ENCODE measurements around the gene WFIKKN1. TPM values are rescaled to one million over a fixed set of nuclear protein-coding genes. Genes with fewer than 3 reads are reported as not detected.

WFIKKN1 gene
- total and polyA plus RNA-seq, 2 experiments from 2014 or later: 3.5 to 6.8 TPM

GRCh38 chr16:658679-659571, 28.1 kb downstream of the WFIKKN1 start:
- 0 out of 2 replicates have a peak, but pooled peaks cover under 1% of the 10 kb centered on the region for H3F3A ChIP-seq (replicated peaks; ENCODE audit: low read depth)

DNA sequence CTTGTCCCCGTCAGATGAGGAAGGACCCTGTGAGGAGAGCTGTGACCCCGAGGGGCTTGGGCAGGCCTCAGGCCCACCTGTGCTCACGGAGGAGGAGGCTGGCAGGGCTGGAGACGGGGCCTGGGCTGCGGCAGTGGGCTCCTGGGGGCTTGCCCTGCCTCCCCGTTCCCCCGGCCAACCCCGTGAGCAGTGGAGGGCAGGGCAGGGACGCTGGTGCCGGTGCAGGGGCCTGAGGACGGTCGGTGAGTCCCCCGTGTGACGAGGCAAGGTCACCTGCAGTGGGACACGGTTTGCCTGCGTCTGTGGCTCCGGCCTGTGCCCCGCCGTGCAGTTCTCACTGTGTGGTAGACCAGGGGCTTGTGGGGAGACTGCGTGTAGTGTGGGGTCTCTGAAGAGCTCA, 28.8 kb downstream of the WFIKKN1 start:
- Mint-ChIP-seq H3K27me3 (ENCODE audit: insufficient read depth, low read depth, poor library complexity) (peaks cover 4% of the 10 kb centered on the region), H3K36me3 (ENCODE audit: low read depth) (peaks cover 8% of the 10 kb centered on the region; the same call in 1 of the 3 replicates), H3K4me3 (no peak overlapping the region), H3K4me1 (no peaks in the 10 kb centered on the region), H3K27ac (no peak overlapping the region), H3K9me3 (no peaks in the 10 kb centered on the region)
- Histone ChIP-seq H3K79me2 (replicated peaks; ENCODE audit: insufficient read depth) (no peaks in the 10 kb centered on the region), H3K27me3 (ENCODE audit: insufficient read depth) (no peaks in the 10 kb centered on the region), H3K27ac (ENCODE audit: low read depth) (no peak overlapping the region), H3K4me3 (no peak overlapping the region), H3K9me2 (ENCODE audit: insufficient read depth) (no peaks in the 10 kb centered on the region), H3K36me3 (ENCODE audit: insufficient read depth) (no peaks in the 10 kb centered on the region), H2AFZ (no peak overlapping the region), H4K20me1 (replicated peaks; ENCODE audit: insufficient read depth) (no peaks in the 10 kb centered on the region), H3K4me1 (ENCODE audit: insufficient read depth) (no peaks in the 10 kb centered on the region), H3K4me2 (no peak overlapping the region), H3F3A (replicated peaks; ENCODE audit: low read depth) (no peaks in the 10 kb centered on the region)
- DNase-seq (ENCODE audit: low spot score) (no peak), ATAC-seq (no peak)
- TF ChIP-seq POLR2AphosphoS5 (IDR thresholded peaks at IDR 0.05; ENCODE audit: low read depth) (no peak), JUNB (IDR thresholded peaks at IDR 0.05; ENCODE audit: unreplicated experiment) (no peak), EZH2 (IDR thresholded peaks at IDR 0.05; ENCODE audit: low read depth, unreplicated experiment) (no peak), CREB1 (CRISPR knock-in tag; IDR thresholded peaks at IDR 0.05; ENCODE audit: low read depth) (no peak), ETS1 (IDR thresholded peaks at IDR 0.05) (no peak)
- TF ChIP-seq, protein P1, sequence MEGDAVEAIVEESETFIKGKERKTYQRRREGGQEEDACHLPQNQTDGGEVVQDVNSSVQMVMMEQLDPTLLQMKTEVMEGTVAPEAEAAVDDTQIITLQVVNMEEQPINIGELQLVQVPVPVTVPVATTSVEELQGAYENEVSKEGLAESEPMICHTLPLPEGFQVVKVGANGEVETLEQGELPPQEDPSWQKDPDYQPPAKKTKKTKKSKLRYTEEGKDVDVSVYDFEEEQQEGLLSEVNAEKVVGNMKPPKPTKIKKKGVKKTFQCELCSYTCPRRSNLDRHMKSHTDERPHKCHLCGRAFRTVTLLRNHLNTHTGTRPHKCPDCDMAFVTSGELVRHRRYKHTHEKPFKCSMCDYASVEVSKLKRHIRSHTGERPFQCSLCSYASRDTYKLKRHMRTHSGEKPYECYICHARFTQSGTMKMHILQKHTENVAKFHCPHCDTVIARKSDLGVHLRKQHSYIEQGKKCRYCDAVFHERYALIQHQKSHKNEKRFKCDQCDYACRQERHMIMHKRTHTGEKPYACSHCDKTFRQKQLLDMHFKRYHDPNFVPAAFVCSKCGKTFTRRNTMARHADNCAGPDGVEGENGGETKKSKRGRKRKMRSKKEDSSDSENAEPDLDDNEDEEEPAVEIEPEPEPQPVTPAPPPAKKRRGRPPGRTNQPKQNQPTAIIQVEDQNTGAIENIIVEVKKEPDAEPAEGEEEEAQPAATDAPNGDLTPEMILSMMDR (conservative IDR thresholded peaks at IDR 0.05; ENCODE audit: low read depth in 2 of 2): no peak

More at GRCh38 chr16:658679-659571, 28.1 kb downstream of the WFIKKN1 start:
- Histone ChIP-seq H3K4me2 (no peak overlapping the region), H4K20me1 (replicated peaks; ENCODE audit: insufficient read depth) (no peaks in the 10 kb centered on the region), H2AFZ (no peak overlapping the region), H3K36me3 (ENCODE audit: insufficient read depth) (no peaks in the 10 kb centered on the region), H3K4me1 (ENCODE audit: insufficient read depth) (no peaks in the 10 kb centered on the region), H3K79me2 (replicated peaks; ENCODE audit: insufficient read depth) (no peaks in the 10 kb centered on the region), H3K27ac (ENCODE audit: low read depth) (no peak overlapping the region), H3K4me3 (no peak overlapping the region), H3K27me3 (ENCODE audit: insufficient read depth) (no peaks in the 10 kb centered on the region), H3K9me2 (ENCODE audit: insufficient read depth) (no peaks in the 10 kb centered on the region)
- ATAC-seq: no peak
- Mint-ChIP-seq H3K36me3 (ENCODE audit: low read depth) (peaks cover 8% of the 10 kb centered on the region; the same call in 2 of the 3 replicates), H3K4me3 (no peak overlapping the region), H3K27me3 (ENCODE audit: insufficient read depth, low read depth, poor library complexity) (peaks cover 4% of the 10 kb centered on the region), H3K9me3 (no peaks in the 10 kb centered on the region), H3K27ac (no peak overlapping the region), H3K4me1 (no peaks in the 10 kb centered on the region)
- TF ChIP-seq, protein P1 (conservative IDR thresholded peaks at IDR 0.05; ENCODE audit: low read depth in 2 of 2): peak in 1 of 2 experiments; percentile 28; a peak in 1 of 4 replicates
- TF ChIP-seq ZNF114 (CRISPR knock-in tag; IDR thresholded peaks at IDR 0.05): no peak
- no peak for DNase-seq (ENCODE audit: low spot score)

Data from GM23338 (cell line).